LNCaP clone FGC (cell line): ENCODE results near the gene HOXA7.

Experiments
- DNase-seq: peaks from one replicate; pipeline ENCODE4 v3.0.0-alpha.2; 2011; ENCODE audit warnings: low read depth
- H3K4me3 ChIP-seq: 2 replicates; pipeline ENCODE4 v1.5.1; 2011; ENCODE audit warnings: mild to moderate bottlenecking, low read depth, low read length, control low read depth
- TF ChIP-seq, protein P1 (sequence below): IDR thresholded peaks from 2 replicates; pipeline ENCODE4 v1.5.1; 2012; ENCODE audit warnings: mild to moderate bottlenecking; ENCODE audit not compliant: control insufficient read depth, insufficient read depth; ENCODE audit errors: extremely low read depth

HOXA7 gene

GRCh38 chr7:27112361-27112760, 44.1 kb downstream of the HOXA7 start:
- TF ChIP-seq, protein P1, sequence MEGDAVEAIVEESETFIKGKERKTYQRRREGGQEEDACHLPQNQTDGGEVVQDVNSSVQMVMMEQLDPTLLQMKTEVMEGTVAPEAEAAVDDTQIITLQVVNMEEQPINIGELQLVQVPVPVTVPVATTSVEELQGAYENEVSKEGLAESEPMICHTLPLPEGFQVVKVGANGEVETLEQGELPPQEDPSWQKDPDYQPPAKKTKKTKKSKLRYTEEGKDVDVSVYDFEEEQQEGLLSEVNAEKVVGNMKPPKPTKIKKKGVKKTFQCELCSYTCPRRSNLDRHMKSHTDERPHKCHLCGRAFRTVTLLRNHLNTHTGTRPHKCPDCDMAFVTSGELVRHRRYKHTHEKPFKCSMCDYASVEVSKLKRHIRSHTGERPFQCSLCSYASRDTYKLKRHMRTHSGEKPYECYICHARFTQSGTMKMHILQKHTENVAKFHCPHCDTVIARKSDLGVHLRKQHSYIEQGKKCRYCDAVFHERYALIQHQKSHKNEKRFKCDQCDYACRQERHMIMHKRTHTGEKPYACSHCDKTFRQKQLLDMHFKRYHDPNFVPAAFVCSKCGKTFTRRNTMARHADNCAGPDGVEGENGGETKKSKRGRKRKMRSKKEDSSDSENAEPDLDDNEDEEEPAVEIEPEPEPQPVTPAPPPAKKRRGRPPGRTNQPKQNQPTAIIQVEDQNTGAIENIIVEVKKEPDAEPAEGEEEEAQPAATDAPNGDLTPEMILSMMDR, result no peak
- no peak for DNase-seq
- H3K4me3 ChIP-seq, result no peak overlapping the region

- TF ChIP-seq, protein P1, result no peak
- no peak overlapping the region for H3K4me3 ChIP-seq
- DNase-seq, result no peak
Measured at GRCh38 chr7:27111751-27112277, 44.7 kb downstream of the HOXA7 start.

GRCh38 chr7:27111042-27111750, 45.3 kb downstream of the HOXA7 start:
- peak overlapping the region; percentile 23; the same call in 1 of the 2 replicates for H3K4me3 ChIP-seq
- no peak for DNase-seq
- TF ChIP-seq, protein P1, result no peak

GRCh38 chr7:27110186-27111031, 46.1 kb downstream of the HOXA7 start:
- DNase-seq, result no peak
- peak overlapping the region; percentile 23; the same call in 1 of the 2 replicates for H3K4me3 ChIP-seq
- TF ChIP-seq, protein P1, result no peak

GRCh38 chr7:27109466-27110185, 46.8 kb downstream of the HOXA7 start:
- TF ChIP-seq, protein P1, result no peak
- no peak overlapping the region for H3K4me3 ChIP-seq
- DNase-seq, result no peak

GRCh38 chr7:27108390-27109127, 47.9 kb downstream of the HOXA7 start:
- H3K4me3 ChIP-seq, result no peak overlapping the region
- TF ChIP-seq, protein P1, result no peak
- no peak for DNase-seq
